Hepatocyte (in vitro differentiated cells): Measurements from ENCODE around the gene PPIP5K1.

Experiments used
- CTCF ChIP-seq: fragments of 200-600 bp; sonication (generic); IDR thresholded peaks from 2 replicates; pipeline ENCODE4 v1.5.1; 2016; ENCODE audit warnings: antibody characterized with exemption, mild to moderate bottlenecking; ENCODE audit not compliant: poor library complexity
- EZH2 ChIP-seq: fragments of 200-600 bp; sonication (generic); IDR thresholded peaks from 2 replicates; pipeline ENCODE4 v1.6.1; 2016; ENCODE audit warnings: antibody characterized with exemption, mild to moderate bottlenecking, borderline replicate concordance
- EZH2phosphoT487 ChIP-seq: fragments of 200-600 bp; sonication (generic); IDR thresholded peaks from one replicate; pipeline ENCODE4 v1.6.1; 2018; ENCODE audit warnings: antibody characterized with exemption, mild to moderate bottlenecking, low read depth, moderate library complexity; ENCODE audit not compliant: unreplicated experiment, severe bottlenecking

DNA sequence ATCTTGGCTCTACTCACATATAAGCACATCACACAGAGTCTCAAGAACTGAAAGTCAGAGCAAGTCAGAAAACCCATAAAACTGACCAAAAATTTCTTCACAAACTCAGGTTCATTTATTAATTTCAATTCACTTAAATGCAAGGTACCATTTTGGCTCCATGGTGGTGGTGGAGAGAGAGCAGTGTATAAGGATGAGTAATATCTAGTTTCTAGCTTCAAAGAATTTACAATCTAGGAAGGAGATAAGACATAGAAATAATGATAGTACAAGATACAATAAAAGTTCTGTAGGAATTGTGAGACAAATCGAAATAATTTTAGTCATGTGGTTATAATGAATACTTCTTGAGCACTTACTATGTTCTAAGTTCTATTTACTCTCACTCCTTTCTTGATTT lies 90.4 kb downstream of the PPIP5K1 start:
- TF ChIP-seq CTCF = no peak
- TF ChIP-seq EZH2 = no peak
- TF ChIP-seq EZH2phosphoT487 = no peak
